ENCODE measurements around the gene TGIF2.

Gene TGIF2

GRCh38 chr20:36571564-36572504, 1.6 kb upstream of the TGIF2 start:
- no peak for DNase-seq (ENCODE audit: low read depth)
- TF ChIP-seq CTCF (IDR thresholded peaks at IDR 0.05; ENCODE audit: control insufficient read depth, insufficient read depth, low read depth, low read length, missing control alignments): no peak
- no peak overlapping the region for H3K4me3 ChIP-seq (ENCODE audit: control insufficient read depth, low read depth, low read length)

- peak overlapping the region; percentile 31 for H3K4me3 ChIP-seq (ENCODE audit: control insufficient read depth, low read depth, low read length)
- no peak for DNase-seq (ENCODE audit: low read depth)
- TF ChIP-seq CTCF (IDR thresholded peaks at IDR 0.05; ENCODE audit: control insufficient read depth, insufficient read depth, low read depth, low read length, missing control alignments): no peak
Observed at GRCh38 chr20:36572701-36573102, 695 bp upstream of the TGIF2 start.

- DNase-seq (ENCODE audit: low read depth): no peak
- peak overlapping the region; percentile 83 for H3K4me3 ChIP-seq (ENCODE audit: control insufficient read depth, low read depth, low read length)
- no peak for TF ChIP-seq CTCF (IDR thresholded peaks at IDR 0.05; ENCODE audit: control insufficient read depth, insufficient read depth, low read depth, low read length, missing control alignments)
Observed at GRCh38 chr20:36573798-36574365, 485 bp downstream of the TGIF2 start.

- DNase-seq (ENCODE audit: low read depth): no peak
- H3K4me3 ChIP-seq (ENCODE audit: control insufficient read depth, low read depth, low read length): peak overlapping the region; percentile 83
- no peak for TF ChIP-seq CTCF (IDR thresholded peaks at IDR 0.05; ENCODE audit: control insufficient read depth, insufficient read depth, low read depth, low read length, missing control alignments)
Observed at GRCh38 chr20:36574366-36575135, 1.2 kb downstream of the TGIF2 start.

- no peak overlapping the region for H3K4me3 ChIP-seq (ENCODE audit: control insufficient read depth, low read depth, low read length)
- DNase-seq (ENCODE audit: low read depth): no peak
- no peak for TF ChIP-seq CTCF (IDR thresholded peaks at IDR 0.05; ENCODE audit: control insufficient read depth, insufficient read depth, low read depth, low read length, missing control alignments)
Observed at GRCh38 chr20:36576081-36576445, 2.7 kb downstream of the TGIF2 start.

- no peak overlapping the region for H3K4me3 ChIP-seq (ENCODE audit: control insufficient read depth, low read depth, low read length)
- TF ChIP-seq CTCF (IDR thresholded peaks at IDR 0.05; ENCODE audit: control insufficient read depth, insufficient read depth, low read depth, low read length, missing control alignments): no peak
- DNase-seq (ENCODE audit: low read depth): no peak
Observed at GRCh38 chr20:36578356-36579041, 5.1 kb downstream of the TGIF2 start.
